Rectal smooth muscle tissue (tissue), 1 donor: ENCODE results near the gene ASB15.

Experiments used
- H3K27ac ChIP-seq: one replicate; pipeline ENCODE4 v1.7.0; 2013; ENCODE audit warnings: low read depth, low read length, inconsistent platforms
- H3K27me3 ChIP-seq: one replicate; pipeline ENCODE4 v1.7.0; 2013; ENCODE audit warnings: low read length; ENCODE audit not compliant: control insufficient read depth, insufficient read depth
- H3K36me3 ChIP-seq: one replicate; pipeline ENCODE4 v1.7.0; 2013; ENCODE audit warnings: low read length; ENCODE audit not compliant: control insufficient read depth, insufficient read depth
- H3K4me1 ChIP-seq: one replicate; pipeline ENCODE4 v1.7.0; 2013; ENCODE audit warnings: low read length; ENCODE audit not compliant: control insufficient read depth, insufficient read depth
- H3K4me3 ChIP-seq: one replicate; pipeline ENCODE4 v1.7.0; 2013; ENCODE audit warnings: low read length
- H3K9ac ChIP-seq: one replicate; pipeline ENCODE4 v1.7.0; 2013; ENCODE audit warnings: low read length

Gene ASB15

GRCh38 chr7:123679614-123680013, 78.0 kb downstream of the ASB15 start:
- no peak overlapping the region for H3K27ac ChIP-seq
- H3K9ac ChIP-seq, result no peak overlapping the region
- no peak overlapping the region for H3K4me3 ChIP-seq
- H3K4me1 ChIP-seq, result peaks cover 2% of the 10 kb centered on the region
- no peaks in the 10 kb centered on the region for H3K27me3 ChIP-seq
- no peaks in the 10 kb centered on the region for H3K36me3 ChIP-seq

GRCh38 chr7:123680580-123680979, 79.0 kb downstream of the ASB15 start:
- no peaks in the 10 kb centered on the region for H3K4me1 ChIP-seq
- H3K27ac ChIP-seq, result no peak overlapping the region

DNA sequence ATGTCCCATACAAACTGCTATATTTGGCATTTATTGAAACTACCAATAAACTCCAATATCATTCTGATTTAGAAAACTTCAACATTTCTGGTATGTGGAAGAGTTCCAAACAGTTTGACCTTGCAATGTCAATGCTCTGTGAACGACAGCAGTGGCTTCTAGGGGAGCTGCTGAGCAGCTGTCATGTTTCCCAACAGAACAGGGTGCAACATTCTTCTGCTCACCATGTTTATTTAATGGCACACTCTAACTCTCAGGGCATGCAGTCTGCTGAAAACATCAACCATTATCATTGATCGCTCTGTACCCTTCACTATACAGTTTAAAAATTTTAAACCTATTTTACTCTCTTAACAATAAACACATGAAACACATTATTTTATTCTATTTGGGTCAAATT, 79.9 kb downstream of the ASB15 start:
- no peak overlapping the region for H3K27ac ChIP-seq
- no peak overlapping the region for H3K9ac ChIP-seq
- no peak overlapping the region for H3K4me3 ChIP-seq
- H3K4me1 ChIP-seq, result no peaks in the 10 kb centered on the region
- no peaks in the 10 kb centered on the region for H3K27me3 ChIP-seq
- H3K36me3 ChIP-seq, result peaks cover 3% of the 10 kb centered on the region

More at GRCh38 chr7:123680580-123680979, 79.0 kb downstream of the ASB15 start:
- no peak overlapping the region for H3K4me3 ChIP-seq
- H3K36me3 ChIP-seq, result peaks cover 3% of the 10 kb centered on the region
- no peak overlapping the region for H3K9ac ChIP-seq
- H3K27me3 ChIP-seq, result no peaks in the 10 kb centered on the region

GRCh38 chr7:123682690-123683089, 81.1 kb downstream of the ASB15 start:
- no peak overlapping the region for H3K9ac ChIP-seq
- H3K4me1 ChIP-seq, result no peaks in the 10 kb centered on the region
- no peak overlapping the region for H3K4me3 ChIP-seq
- H3K27me3 ChIP-seq, result no peaks in the 10 kb centered on the region
- peaks cover 3% of the 10 kb centered on the region for H3K36me3 ChIP-seq
- no peak overlapping the region for H3K27ac ChIP-seq

- H3K36me3 ChIP-seq, result peaks cover 9% of the 10 kb centered on the region
- no peaks in the 10 kb centered on the region for H3K27me3 ChIP-seq
- H3K9ac ChIP-seq, result no peak overlapping the region
- H3K4me3 ChIP-seq, result no peak overlapping the region
- no peak overlapping the region for H3K27ac ChIP-seq
- no peaks in the 10 kb centered on the region for H3K4me1 ChIP-seq
These were observed 85.5 kb downstream of the ASB15 start for GRCh38 chr7:123687161-123687560.

GRCh38 chr7:123687727-123688126, 86.1 kb downstream of the ASB15 start:
- Histone ChIP-seq H3K9ac (no peak overlapping the region), H3K4me3 (no peak overlapping the region), H3K27ac (no peak overlapping the region), H3K36me3 (peaks cover 9% of the 10 kb centered on the region), H3K27me3 (no peaks in the 10 kb centered on the region), H3K4me1 (no peaks in the 10 kb centered on the region)
